ENCODE measurements around the gene SIRT6.

- TF ChIP-seq SUZ12 (IDR thresholded peaks at IDR 0.05; ENCODE audit: extremely low read depth, insufficient read depth, insufficient read length) (no peak), ZNF274 (IDR thresholded peaks at IDR 0.05; ENCODE audit: low read depth, low read length) (no peak)
Measured at GRCh38 chr19:4149518-4150288, 32.7 kb downstream of the SIRT6 start.
